Middle frontal gyrus (tissue), 1 donor: ENCODE results near the gene NSRP1.
"Not testable (repeated sequence)": the region's sequence is repeated elsewhere in the genome, so short reads cannot be mapped to it uniquely, and the experiment has no call there.

Source experiments
- DNase-seq: peaks from one replicate; pipeline ENCODE4 v3.0.0-alpha.2; 2015; ENCODE audit warnings: low spot score; ENCODE audit errors: extremely low spot score

The NSRP1 gene

GRCh38 chr17:30221346-30221745 lies 104.7 kb downstream of the NSRP1 start:
- DNase-seq = no peak

GRCh38 chr17:30222251-30222650 lies 105.6 kb downstream of the NSRP1 start:
- DNase-seq = no peak

- DNase-seq = no peak
Observed at GRCh38 chr17:30222721-30223175, 106.1 kb downstream of the NSRP1 start.

- no peak for DNase-seq
Observed at GRCh38 chr17:30224419-30224960, 107.9 kb downstream of the NSRP1 start.

- no peak for DNase-seq
Observed at GRCh38 chr17:30225112-30225511, 108.5 kb downstream of the NSRP1 start.

- DNase-seq = no peak
Observed at GRCh38 chr17:30225919-30226553, 109.4 kb downstream of the NSRP1 start.

- no peak for DNase-seq
Observed at GRCh38 chr17:30226878-30227277, 110.3 kb downstream of the NSRP1 start.

GRCh38 chr17:30228011-30228410 lies 111.4 kb downstream of the NSRP1 start:
- no peak for DNase-seq

- DNase-seq = no peak
Observed at GRCh38 chr17:30229012-30229411, 112.4 kb downstream of the NSRP1 start.

GRCh38 chr17:30230009-30230408 lies 113.4 kb downstream of the NSRP1 start:
- DNase-seq = not testable (repeated sequence)

GRCh38 chr17:30230596-30231125 lies 114.0 kb downstream of the NSRP1 start:
- DNase-seq = no peak

GRCh38 chr17:30232015-30232823 lies 115.6 kb downstream of the NSRP1 start:
- no peak for DNase-seq

GRCh38 chr17:30232824-30233427 lies 116.3 kb downstream of the NSRP1 start:
- DNase-seq = no peak

GRCh38 chr17:30234296-30234695 lies 117.7 kb downstream of the NSRP1 start:
- DNase-seq = no peak

GRCh38 chr17:30234964-30235363 lies 118.3 kb downstream of the NSRP1 start:
- DNase-seq = no peak

GRCh38 chr17:30235386-30236296 lies 119.0 kb downstream of the NSRP1 start, which contains the start of gene SLC6A4:
Gene SLC6A4, minus strand, starts transcription at chr17:30235697. Its CDS starts 13,739 bp downstream, at chr17:30221958.
- DNase-seq = no peak
